OCI-LY1 (cell line): ENCODE measurements around the gene NEUROG2.

Experiments
- H2AFZ ChIP-seq: fragments of 200-600 bp; sonication (generic), shearing (Covaris generic); 2 replicates; pipeline ENCODE4 v1.6.0; 2014; ENCODE audit warnings: antibody characterized with exemption, mild to moderate bottlenecking, low read length
- H3F3A ChIP-seq: fragments of 200-600 bp; sonication (generic), shearing (Covaris generic); 2 replicates; pipeline ENCODE4 v1.6.0; 2014; ENCODE audit warnings: mild to moderate bottlenecking, antibody characterized with exemption, low read length, moderate library complexity; ENCODE audit not compliant: insufficient read depth
- H3K27ac ChIP-seq: fragments of 200-600 bp; sonication (generic); 2 replicates; pipeline ENCODE4 v1.5.1; 2014; ENCODE audit warnings: low read length, mixed run types, mild to moderate bottlenecking, low read depth; ENCODE audit not compliant: poor library complexity, severe bottlenecking
- H3K27me3 ChIP-seq: fragments of 200-600 bp; sonication (generic); 2 replicates; pipeline ENCODE4 v1.6.0; 2014; ENCODE audit warnings: antibody characterized with exemption, mild to moderate bottlenecking, low read length, moderate library complexity; ENCODE audit not compliant: insufficient read depth
- H3K36me3 ChIP-seq: fragments of 200-600 bp; sonication (generic); 2 replicates; pipeline ENCODE4 v1.6.1; 2014; ENCODE audit warnings: mild to moderate bottlenecking, antibody characterized with exemption, low read length, moderate library complexity, mixed read lengths; ENCODE audit not compliant: insufficient read depth
- H3K4me1 ChIP-seq: fragments of 200-600 bp; sonication (generic); 2 replicates; pipeline ENCODE4 v1.5.1; 2014; ENCODE audit warnings: mild to moderate bottlenecking, low read length, moderate library complexity; ENCODE audit not compliant: insufficient read depth, severe bottlenecking
- H3K4me2 ChIP-seq: fragments of 200-600 bp; sonication (generic), shearing (Covaris generic); 2 replicates; pipeline ENCODE4 v1.6.1; 2014; ENCODE audit warnings: low read length
- H3K4me3 ChIP-seq: fragments of 200-600 bp; sonication (generic); 2 replicates; pipeline ENCODE4 v1.5.1; 2014; ENCODE audit warnings: low read length, low read depth, mild to moderate bottlenecking, mixed read lengths; ENCODE audit not compliant: poor library complexity, severe bottlenecking
- H3K79me2 ChIP-seq: fragments of 200-600 bp; shearing (Covaris generic); 2 replicates; pipeline ENCODE4 v1.6.1; 2016; ENCODE audit warnings: mixed run types, low read length, mixed read lengths; ENCODE audit not compliant: insufficient read depth
- H3K9ac ChIP-seq: fragments of 200-600 bp; sonication (generic), shearing (Covaris generic); 2 replicates; pipeline ENCODE4 v1.6.1; 2014; ENCODE audit warnings: mild to moderate bottlenecking, low read length, mixed read lengths
- H3K9me2 ChIP-seq: fragments of 200-600 bp; sonication (generic), shearing (Covaris generic); 2 replicates; pipeline ENCODE4 v1.6.1; 2014; ENCODE audit warnings: low read depth, mild to moderate bottlenecking, low read length, mixed read lengths
- H3K9me3 ChIP-seq: fragments of 200-600 bp; shearing (Covaris generic); 2 replicates; pipeline ENCODE4 v1.6.1; 2014; ENCODE audit warnings: low read length, mixed read lengths
- H4K20me1 ChIP-seq: fragments of 200-600 bp; sonication (generic), shearing (Covaris generic); 2 replicates; pipeline ENCODE4 v1.6.0; 2016; ENCODE audit warnings: mild to moderate bottlenecking, low read length; ENCODE audit not compliant: insufficient read depth
- CTCF ChIP-seq: fragments of 200-600 bp; sonication (generic), shearing (Covaris generic); IDR thresholded peaks from 2 replicates; pipeline ENCODE4 v1.5.1; 2017; ENCODE audit warnings: mild to moderate bottlenecking, antibody characterized with exemption, low read length, moderate library complexity, mixed read lengths
- EZH2 ChIP-seq: fragments of 200-600 bp; sonication (generic), shearing (Covaris generic); IDR thresholded peaks from 2 replicates; pipeline ENCODE4 v1.8.0; 2017; ENCODE audit warnings: borderline replicate concordance, mixed run types, mild to moderate bottlenecking, antibody characterized with exemption, low read length, moderate library complexity, mixed read lengths

NEUROG2 gene

GRCh38 chr4:112485930-112486329, 30.1 kb downstream of the NEUROG2 start:
- Histone ChIP-seq H2AFZ (no peak overlapping the region), H3K9me3 (peaks cover 5% of the 10 kb centered on the region; the same call in 1 of the 2 replicates)

GRCh38 chr4:112473985-112474384, 42.0 kb downstream of the NEUROG2 start:
- no peaks in the 10 kb centered on the region for H3K9me2 ChIP-seq
- TF ChIP-seq EZH2: no peak

More at GRCh38 chr4:112485930-112486329, 30.1 kb downstream of the NEUROG2 start:
- H4K20me1 ChIP-seq: no peaks in the 10 kb centered on the region
- H3K9me2 ChIP-seq: no peaks in the 10 kb centered on the region
- no peaks in the 10 kb centered on the region for H3K36me3 ChIP-seq
- H3K27me3 ChIP-seq: no peaks in the 10 kb centered on the region
- no peak overlapping the region for H3K4me3 ChIP-seq
- H3K4me2 ChIP-seq: no peak overlapping the region
- H3K79me2 ChIP-seq: no peaks in the 10 kb centered on the region
- H3K9ac ChIP-seq: no peak overlapping the region
- no peak overlapping the region for H3K27ac ChIP-seq
- no peaks in the 10 kb centered on the region for H3K4me1 ChIP-seq
- TF ChIP-seq CTCF (no peak), EZH2 (no peak)
- H3F3A ChIP-seq: no peaks in the 10 kb centered on the region

GRCh38 chr4:112472318-112472717, 43.7 kb downstream of the NEUROG2 start:
- Histone ChIP-seq H3F3A (no peaks in the 10 kb centered on the region), H3K36me3 (no peaks in the 10 kb centered on the region), H3K4me2 (no peak overlapping the region), H3K4me3 (no peak overlapping the region), H3K9ac (no peak overlapping the region), H2AFZ (no peak overlapping the region), H3K9me2 (no peaks in the 10 kb centered on the region), H3K4me1 (no peaks in the 10 kb centered on the region), H3K27me3 (no peaks in the 10 kb centered on the region), H3K9me3 (no peaks in the 10 kb centered on the region), H4K20me1 (no peaks in the 10 kb centered on the region), H3K27ac (no peak overlapping the region), H3K79me2 (no peaks in the 10 kb centered on the region)
- no peak for TF ChIP-seq CTCF
- TF ChIP-seq EZH2: no peak

More at GRCh38 chr4:112473985-112474384, 42.0 kb downstream of the NEUROG2 start:
- no peak overlapping the region for H3K9ac ChIP-seq
- no peaks in the 10 kb centered on the region for H3K79me2 ChIP-seq
- no peak overlapping the region for H3K4me2 ChIP-seq
- no peaks in the 10 kb centered on the region for H3K36me3 ChIP-seq
- no peaks in the 10 kb centered on the region for H3K27me3 ChIP-seq
- H3K9me3 ChIP-seq: no peaks in the 10 kb centered on the region
- no peak overlapping the region for H3K27ac ChIP-seq
- H3K4me3 ChIP-seq: no peak overlapping the region
- no peaks in the 10 kb centered on the region for H3F3A ChIP-seq
- H2AFZ ChIP-seq: no peak overlapping the region
- no peaks in the 10 kb centered on the region for H3K4me1 ChIP-seq
- H4K20me1 ChIP-seq: no peaks in the 10 kb centered on the region
